WTC11 (cell line): ENCODE results near the gene USP22. TPM values are rescaled to one million over a fixed set of nuclear protein-coding genes. Genes with fewer than 3 reads are reported as not detected.
A peak's percentile ranks its signal among the peaks of the same experiment; 100 is the strongest.

Experiments
- ATAC-seq: fragments of 200-7000 bp; cut with Tn5 transposase; 2 replicates; pipeline ENCODE4 v1.10.0; 2021; ENCODE audit warnings: mild to moderate bottlenecking, moderate library complexity
- CTCF ChIA-PET: fragments of 300-600 bp; sonication (Branson Sonifier 250); formaldehyde crosslinking; loops from one replicate; lab custom pipeline; 2021; ENCODE audit warnings: antibody characterized with exemption; lab: Charles Lee
- POLR2A ChIA-PET: fragments of 350-600 bp; sonication (Branson Sonifier 250); formaldehyde crosslinking; loops from one replicate; lab custom pipeline; 2021; ENCODE audit warnings: antibody characterized with exemption; lab: Charles Lee
- DNase-seq: peaks from one replicate; pipeline ENCODE4 v3.0.0; 2021; ENCODE audit warnings: low spot score
- H3K27ac Mint-ChIP-seq: 2 replicates; pipeline ENCODE4 v1.8.0; 2021; ENCODE audit warnings: mixed read lengths
- H3K27me3 Mint-ChIP-seq: 2 replicates; pipeline ENCODE4 v1.8.0; 2021; ENCODE audit warnings: low read depth, mild to moderate bottlenecking, moderate library complexity, mixed read lengths
- H3K36me3 Mint-ChIP-seq: 2 replicates; pipeline ENCODE4 v1.8.0; 2021; ENCODE audit warnings: mixed read lengths
- H3K4me1 Mint-ChIP-seq: 2 replicates; pipeline ENCODE4 v1.8.0; 2022; ENCODE audit warnings: mixed read lengths
- H3K4me3 Mint-ChIP-seq: 2 replicates; pipeline ENCODE4 v1.8.0; 2021; ENCODE audit warnings: mild to moderate bottlenecking, moderate library complexity, mixed read lengths
- H3K9me3 Mint-ChIP-seq: 2 replicates; pipeline ENCODE4 v1.8.0; 2021; ENCODE audit warnings: mixed read lengths
- ELF4 ChIP-seq: sonication (generic); formaldehyde crosslinking; IDR thresholded peaks from 2 replicates; pipeline ENCODE4 v1.8.1; 2022; ENCODE audit warnings: low read depth, mild to moderate bottlenecking, moderate library complexity, missing genetic modification reagents
- NFYB ChIP-seq: sonication (generic); formaldehyde crosslinking; conservative IDR thresholded peaks from 2 replicates; pipeline ENCODE4 v1.8.0; 2022; ENCODE audit warnings: low read depth, missing genetic modification reagents
- SP1 ChIP-seq: sonication (generic); formaldehyde crosslinking; conservative IDR thresholded peaks from 2 replicates; pipeline ENCODE4 v1.8.1; 2022; ENCODE audit warnings: missing genetic modification reagents
- ZNF263 ChIP-seq: sonication (generic); formaldehyde crosslinking; IDR thresholded peaks from 2 replicates; pipeline ENCODE4 v1.8.1; 2022; ENCODE audit warnings: low read depth, mild to moderate bottlenecking, moderate library complexity, missing genetic modification reagents
- ZNF317 ChIP-seq: sonication (generic); formaldehyde crosslinking; IDR thresholded peaks from 2 replicates; pipeline ENCODE4 v1.8.1; 2023; ENCODE audit warnings: low read depth, mild to moderate bottlenecking, moderate library complexity, missing genetic modification reagents, borderline replicate concordance
- ZNF423 ChIP-seq: fragments of 250-450 bp; sonication (Bioruptor Pico); IDR thresholded peaks from 2 replicates; pipeline ENCODE4 v2.1.2; 2022; ENCODE audit warnings: mild to moderate bottlenecking, moderate library complexity
- total RNA-seq: library from RNA; stranded (reverse); gene quantifications from 3 replicates; pipeline ENCODE4 v1.2.3, GENCODE V29; 2021
- TF ChIP-seq, protein P1 (sequence below): sonication (generic); formaldehyde crosslinking; IDR thresholded peaks from 2 replicates; pipeline ENCODE4 v1.8.1; 2022; ENCODE audit warnings: mild to moderate bottlenecking, moderate library complexity, missing genetic modification reagents
- TF ChIP-seq, protein P2 (sequence below): fragments of 250-450 bp; sonication (Bioruptor Pico); IDR thresholded peaks from 2 replicates; pipeline ENCODE4 v2.1.2; 2022; ENCODE audit warnings: mild to moderate bottlenecking, moderate library complexity
- TF ChIP-seq, protein P3 (sequence below): fragments of 200-600 bp; IDR thresholded peaks from 2 replicates; pipeline ENCODE4 v1.8.0; 2022; ENCODE audit warnings: antibody characterized with exemption
- TF ChIP-seq, protein P4 (sequence below): sonication (generic); formaldehyde crosslinking; IDR thresholded peaks from 2 replicates; pipeline ENCODE4 v1.8.0; 2022; ENCODE audit warnings: mild to moderate bottlenecking, missing genetic modification reagents
- TF ChIP-seq, protein P5 (sequence below): fragments of 250-450 bp; sonication (Bioruptor Pico); IDR thresholded peaks from 2 replicates; pipeline ENCODE4 v1.8.0; 2021; ENCODE audit warnings: mild to moderate bottlenecking
- TF ChIP-seq, protein P6 (sequence below): sonication (generic); formaldehyde crosslinking; IDR thresholded peaks from 2 replicates; pipeline ENCODE4 v1.8.1; 2023; ENCODE audit warnings: mild to moderate bottlenecking, missing genetic modification reagents
- TF ChIP-seq, protein P7 (sequence below): sonication (generic); formaldehyde crosslinking; IDR thresholded peaks from 2 replicates; pipeline ENCODE4 v1.8.0; 2022; ENCODE audit warnings: mild to moderate bottlenecking, missing genetic modification reagents
- TF ChIP-seq, protein P8 (sequence below): sonication (generic); formaldehyde crosslinking; IDR thresholded peaks from 2 replicates; pipeline ENCODE4 v1.8.1; 2022; ENCODE audit warnings: mild to moderate bottlenecking, missing genetic modification reagents, moderate library complexity, borderline replicate concordance
- TF ChIP-seq, protein P9 (sequence below): sonication (generic); formaldehyde crosslinking; conservative IDR thresholded peaks from 2 replicates; pipeline ENCODE4 v1.8.1; 2023; ENCODE audit warnings: mild to moderate bottlenecking, low read depth, missing genetic modification reagents, moderate library complexity
- TF ChIP-seq, protein P10 (sequence below): fragments of 250-450 bp; sonication (Bioruptor Pico); IDR thresholded peaks from 2 replicates; pipeline ENCODE4 v1.9.0; 2021; ENCODE audit warnings: mild to moderate bottlenecking, borderline replicate concordance
- TF ChIP-seq, protein P11 (sequence below): sonication (generic); formaldehyde crosslinking; IDR thresholded peaks from 2 replicates; pipeline ENCODE4 v1.8.1; 2023; ENCODE audit warnings: mild to moderate bottlenecking, missing genetic modification reagents, moderate library complexity

The USP22 gene
- total RNA-seq, 1 experiment from 2014 or later, result 289 TPM

DNA sequence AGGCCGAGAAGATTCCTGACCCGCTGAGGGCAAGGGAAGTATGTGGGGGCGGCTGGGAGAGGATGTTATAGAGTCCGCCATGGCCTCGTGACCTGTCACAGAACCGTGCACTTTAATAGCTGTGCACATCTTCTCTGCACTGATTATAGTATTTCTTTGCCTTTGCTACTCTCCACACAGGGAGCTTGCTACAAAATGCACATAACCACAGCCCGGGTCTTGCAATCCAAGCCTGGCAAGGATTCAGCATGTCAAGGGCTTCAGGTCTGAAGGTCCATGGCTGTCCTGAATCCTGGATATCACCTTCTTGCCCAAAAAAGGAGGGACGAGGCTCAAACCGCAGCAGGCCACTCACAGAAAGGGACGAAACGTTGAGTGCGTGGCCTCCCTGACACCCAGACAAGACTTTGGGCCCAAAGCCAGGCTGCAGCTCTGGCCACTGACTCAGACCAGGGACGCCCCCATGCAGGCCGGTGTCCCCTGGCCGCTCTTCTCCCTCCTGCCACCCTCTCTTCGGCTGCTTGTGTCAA lies 43.7 kb downstream of the USP22 start:
- ATAC-seq (no peak), DNase-seq (no peak)
- H3K4me1 Mint-ChIP-seq, result peaks cover 15% of the 10 kb centered on the region; the same call in 1 of the 2 replicates
- H3K27me3 Mint-ChIP-seq, result no peaks in the 10 kb centered on the region
- ChIA-PET CTCF (interaction anchor here (0.6 to 2.7 kb wide), 4 partner anchors 44 to 197 kb away, joined by 3 to 12 read pairs (median 6); no protein-coding TSS in a partner anchor), POLR2A (no interaction called here)
- H3K36me3 Mint-ChIP-seq, result peaks cover 33% of the 10 kb centered on the region
- peak overlapping the region; percentile 86 for H3K27ac Mint-ChIP-seq
- H3K4me3 Mint-ChIP-seq, result no peak overlapping the region
- no peaks in the 10 kb centered on the region for H3K9me3 Mint-ChIP-seq
- TF ChIP-seq, protein P1, sequence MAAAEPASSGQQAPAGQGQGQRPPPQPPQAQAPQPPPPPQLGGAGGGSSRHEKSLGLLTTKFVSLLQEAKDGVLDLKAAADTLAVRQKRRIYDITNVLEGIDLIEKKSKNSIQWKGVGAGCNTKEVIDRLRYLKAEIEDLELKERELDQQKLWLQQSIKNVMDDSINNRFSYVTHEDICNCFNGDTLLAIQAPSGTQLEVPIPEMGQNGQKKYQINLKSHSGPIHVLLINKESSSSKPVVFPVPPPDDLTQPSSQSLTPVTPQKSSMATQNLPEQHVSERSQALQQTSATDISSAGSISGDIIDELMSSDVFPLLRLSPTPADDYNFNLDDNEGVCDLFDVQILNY (CRISPR knock-in tag), result no peak
- TF ChIP-seq, protein P2, sequence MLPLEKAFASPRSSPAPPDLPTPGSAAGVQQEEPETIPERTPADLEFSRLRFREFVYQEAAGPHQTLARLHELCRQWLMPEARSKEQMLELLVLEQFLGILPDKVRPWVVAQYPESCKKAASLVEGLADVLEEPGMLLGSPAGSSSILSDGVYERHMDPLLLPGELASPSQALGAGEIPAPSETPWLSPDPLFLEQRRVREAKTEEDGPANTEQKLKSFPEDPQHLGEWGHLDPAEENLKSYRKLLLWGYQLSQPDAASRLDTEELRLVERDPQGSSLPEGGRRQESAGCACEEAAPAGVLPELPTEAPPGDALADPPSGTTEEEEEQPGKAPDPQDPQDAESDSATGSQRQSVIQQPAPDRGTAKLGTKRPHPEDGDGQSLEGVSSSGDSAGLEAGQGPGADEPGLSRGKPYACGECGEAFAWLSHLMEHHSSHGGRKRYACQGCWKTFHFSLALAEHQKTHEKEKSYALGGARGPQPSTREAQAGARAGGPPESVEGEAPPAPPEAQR, result no peak
- TF ChIP-seq, protein P3, sequence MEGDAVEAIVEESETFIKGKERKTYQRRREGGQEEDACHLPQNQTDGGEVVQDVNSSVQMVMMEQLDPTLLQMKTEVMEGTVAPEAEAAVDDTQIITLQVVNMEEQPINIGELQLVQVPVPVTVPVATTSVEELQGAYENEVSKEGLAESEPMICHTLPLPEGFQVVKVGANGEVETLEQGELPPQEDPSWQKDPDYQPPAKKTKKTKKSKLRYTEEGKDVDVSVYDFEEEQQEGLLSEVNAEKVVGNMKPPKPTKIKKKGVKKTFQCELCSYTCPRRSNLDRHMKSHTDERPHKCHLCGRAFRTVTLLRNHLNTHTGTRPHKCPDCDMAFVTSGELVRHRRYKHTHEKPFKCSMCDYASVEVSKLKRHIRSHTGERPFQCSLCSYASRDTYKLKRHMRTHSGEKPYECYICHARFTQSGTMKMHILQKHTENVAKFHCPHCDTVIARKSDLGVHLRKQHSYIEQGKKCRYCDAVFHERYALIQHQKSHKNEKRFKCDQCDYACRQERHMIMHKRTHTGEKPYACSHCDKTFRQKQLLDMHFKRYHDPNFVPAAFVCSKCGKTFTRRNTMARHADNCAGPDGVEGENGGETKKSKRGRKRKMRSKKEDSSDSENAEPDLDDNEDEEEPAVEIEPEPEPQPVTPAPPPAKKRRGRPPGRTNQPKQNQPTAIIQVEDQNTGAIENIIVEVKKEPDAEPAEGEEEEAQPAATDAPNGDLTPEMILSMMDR, result no peak
- TF ChIP-seq, protein P4, sequence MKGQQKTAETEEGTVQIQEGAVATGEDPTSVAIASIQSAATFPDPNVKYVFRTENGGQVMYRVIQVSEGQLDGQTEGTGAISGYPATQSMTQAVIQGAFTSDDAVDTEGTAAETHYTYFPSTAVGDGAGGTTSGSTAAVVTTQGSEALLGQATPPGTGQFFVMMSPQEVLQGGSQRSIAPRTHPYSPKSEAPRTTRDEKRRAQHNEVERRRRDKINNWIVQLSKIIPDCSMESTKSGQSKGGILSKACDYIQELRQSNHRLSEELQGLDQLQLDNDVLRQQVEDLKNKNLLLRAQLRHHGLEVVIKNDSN (CRISPR knock-in tag), result no peak
- TF ChIP-seq, protein P5, sequence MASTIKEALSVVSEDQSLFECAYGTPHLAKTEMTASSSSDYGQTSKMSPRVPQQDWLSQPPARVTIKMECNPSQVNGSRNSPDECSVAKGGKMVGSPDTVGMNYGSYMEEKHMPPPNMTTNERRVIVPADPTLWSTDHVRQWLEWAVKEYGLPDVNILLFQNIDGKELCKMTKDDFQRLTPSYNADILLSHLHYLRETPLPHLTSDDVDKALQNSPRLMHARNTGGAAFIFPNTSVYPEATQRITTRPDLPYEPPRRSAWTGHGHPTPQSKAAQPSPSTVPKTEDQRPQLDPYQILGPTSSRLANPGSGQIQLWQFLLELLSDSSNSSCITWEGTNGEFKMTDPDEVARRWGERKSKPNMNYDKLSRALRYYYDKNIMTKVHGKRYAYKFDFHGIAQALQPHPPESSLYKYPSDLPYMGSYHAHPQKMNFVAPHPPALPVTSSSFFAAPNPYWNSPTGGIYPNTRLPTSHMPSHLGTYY (CRISPR knock-in tag), result no peak
- TF ChIP-seq SP1 (CRISPR knock-in tag) (no peak), ELF4 (CRISPR knock-in tag) (no peak), ZNF263 (no peak), ZNF423 (CRISPR knock-in tag) (no peak), NFYB (no peak), ZNF317 (CRISPR knock-in tag) (no peak)
- TF ChIP-seq, protein P6, sequence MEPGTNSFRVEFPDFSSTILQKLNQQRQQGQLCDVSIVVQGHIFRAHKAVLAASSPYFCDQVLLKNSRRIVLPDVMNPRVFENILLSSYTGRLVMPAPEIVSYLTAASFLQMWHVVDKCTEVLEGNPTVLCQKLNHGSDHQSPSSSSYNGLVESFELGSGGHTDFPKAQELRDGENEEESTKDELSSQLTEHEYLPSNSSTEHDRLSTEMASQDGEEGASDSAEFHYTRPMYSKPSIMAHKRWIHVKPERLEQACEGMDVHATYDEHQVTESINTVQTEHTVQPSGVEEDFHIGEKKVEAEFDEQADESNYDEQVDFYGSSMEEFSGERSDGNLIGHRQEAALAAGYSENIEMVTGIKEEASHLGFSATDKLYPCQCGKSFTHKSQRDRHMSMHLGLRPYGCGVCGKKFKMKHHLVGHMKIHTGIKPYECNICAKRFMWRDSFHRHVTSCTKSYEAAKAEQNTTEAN (CRISPR knock-in tag), result no peak
- TF ChIP-seq, protein P7, sequence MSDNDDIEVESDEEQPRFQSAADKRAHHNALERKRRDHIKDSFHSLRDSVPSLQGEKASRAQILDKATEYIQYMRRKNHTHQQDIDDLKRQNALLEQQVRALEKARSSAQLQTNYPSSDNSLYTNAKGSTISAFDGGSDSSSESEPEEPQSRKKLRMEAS (CRISPR knock-in tag), result no peak
- TF ChIP-seq, protein P8, sequence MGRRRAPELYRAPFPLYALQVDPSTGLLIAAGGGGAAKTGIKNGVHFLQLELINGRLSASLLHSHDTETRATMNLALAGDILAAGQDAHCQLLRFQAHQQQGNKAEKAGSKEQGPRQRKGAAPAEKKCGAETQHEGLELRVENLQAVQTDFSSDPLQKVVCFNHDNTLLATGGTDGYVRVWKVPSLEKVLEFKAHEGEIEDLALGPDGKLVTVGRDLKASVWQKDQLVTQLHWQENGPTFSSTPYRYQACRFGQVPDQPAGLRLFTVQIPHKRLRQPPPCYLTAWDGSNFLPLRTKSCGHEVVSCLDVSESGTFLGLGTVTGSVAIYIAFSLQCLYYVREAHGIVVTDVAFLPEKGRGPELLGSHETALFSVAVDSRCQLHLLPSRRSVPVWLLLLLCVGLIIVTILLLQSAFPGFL (CRISPR knock-in tag), result no peak
- TF ChIP-seq, protein P9, sequence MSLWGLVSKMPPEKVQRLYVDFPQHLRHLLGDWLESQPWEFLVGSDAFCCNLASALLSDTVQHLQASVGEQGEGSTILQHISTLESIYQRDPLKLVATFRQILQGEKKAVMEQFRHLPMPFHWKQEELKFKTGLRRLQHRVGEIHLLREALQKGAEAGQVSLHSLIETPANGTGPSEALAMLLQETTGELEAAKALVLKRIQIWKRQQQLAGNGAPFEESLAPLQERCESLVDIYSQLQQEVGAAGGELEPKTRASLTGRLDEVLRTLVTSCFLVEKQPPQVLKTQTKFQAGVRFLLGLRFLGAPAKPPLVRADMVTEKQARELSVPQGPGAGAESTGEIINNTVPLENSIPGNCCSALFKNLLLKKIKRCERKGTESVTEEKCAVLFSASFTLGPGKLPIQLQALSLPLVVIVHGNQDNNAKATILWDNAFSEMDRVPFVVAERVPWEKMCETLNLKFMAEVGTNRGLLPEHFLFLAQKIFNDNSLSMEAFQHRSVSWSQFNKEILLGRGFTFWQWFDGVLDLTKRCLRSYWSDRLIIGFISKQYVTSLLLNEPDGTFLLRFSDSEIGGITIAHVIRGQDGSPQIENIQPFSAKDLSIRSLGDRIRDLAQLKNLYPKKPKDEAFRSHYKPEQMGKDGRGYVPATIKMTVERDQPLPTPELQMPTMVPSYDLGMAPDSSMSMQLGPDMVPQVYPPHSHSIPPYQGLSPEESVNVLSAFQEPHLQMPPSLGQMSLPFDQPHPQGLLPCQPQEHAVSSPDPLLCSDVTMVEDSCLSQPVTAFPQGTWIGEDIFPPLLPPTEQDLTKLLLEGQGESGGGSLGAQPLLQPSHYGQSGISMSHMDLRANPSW, result no peak
- TF ChIP-seq, protein P10, sequence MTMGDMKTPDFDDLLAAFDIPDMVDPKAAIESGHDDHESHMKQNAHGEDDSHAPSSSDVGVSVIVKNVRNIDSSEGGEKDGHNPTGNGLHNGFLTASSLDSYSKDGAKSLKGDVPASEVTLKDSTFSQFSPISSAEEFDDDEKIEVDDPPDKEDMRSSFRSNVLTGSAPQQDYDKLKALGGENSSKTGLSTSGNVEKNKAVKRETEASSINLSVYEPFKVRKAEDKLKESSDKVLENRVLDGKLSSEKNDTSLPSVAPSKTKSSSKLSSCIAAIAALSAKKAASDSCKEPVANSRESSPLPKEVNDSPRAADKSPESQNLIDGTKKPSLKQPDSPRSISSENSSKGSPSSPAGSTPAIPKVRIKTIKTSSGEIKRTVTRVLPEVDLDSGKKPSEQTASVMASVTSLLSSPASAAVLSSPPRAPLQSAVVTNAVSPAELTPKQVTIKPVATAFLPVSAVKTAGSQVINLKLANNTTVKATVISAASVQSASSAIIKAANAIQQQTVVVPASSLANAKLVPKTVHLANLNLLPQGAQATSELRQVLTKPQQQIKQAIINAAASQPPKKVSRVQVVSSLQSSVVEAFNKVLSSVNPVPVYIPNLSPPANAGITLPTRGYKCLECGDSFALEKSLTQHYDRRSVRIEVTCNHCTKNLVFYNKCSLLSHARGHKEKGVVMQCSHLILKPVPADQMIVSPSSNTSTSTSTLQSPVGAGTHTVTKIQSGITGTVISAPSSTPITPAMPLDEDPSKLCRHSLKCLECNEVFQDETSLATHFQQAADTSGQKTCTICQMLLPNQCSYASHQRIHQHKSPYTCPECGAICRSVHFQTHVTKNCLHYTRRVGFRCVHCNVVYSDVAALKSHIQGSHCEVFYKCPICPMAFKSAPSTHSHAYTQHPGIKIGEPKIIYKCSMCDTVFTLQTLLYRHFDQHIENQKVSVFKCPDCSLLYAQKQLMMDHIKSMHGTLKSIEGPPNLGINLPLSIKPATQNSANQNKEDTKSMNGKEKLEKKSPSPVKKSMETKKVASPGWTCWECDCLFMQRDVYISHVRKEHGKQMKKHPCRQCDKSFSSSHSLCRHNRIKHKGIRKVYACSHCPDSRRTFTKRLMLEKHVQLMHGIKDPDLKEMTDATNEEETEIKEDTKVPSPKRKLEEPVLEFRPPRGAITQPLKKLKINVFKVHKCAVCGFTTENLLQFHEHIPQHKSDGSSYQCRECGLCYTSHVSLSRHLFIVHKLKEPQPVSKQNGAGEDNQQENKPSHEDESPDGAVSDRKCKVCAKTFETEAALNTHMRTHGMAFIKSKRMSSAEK (CRISPR knock-in tag), result no peak
- TF ChIP-seq, protein P11, sequence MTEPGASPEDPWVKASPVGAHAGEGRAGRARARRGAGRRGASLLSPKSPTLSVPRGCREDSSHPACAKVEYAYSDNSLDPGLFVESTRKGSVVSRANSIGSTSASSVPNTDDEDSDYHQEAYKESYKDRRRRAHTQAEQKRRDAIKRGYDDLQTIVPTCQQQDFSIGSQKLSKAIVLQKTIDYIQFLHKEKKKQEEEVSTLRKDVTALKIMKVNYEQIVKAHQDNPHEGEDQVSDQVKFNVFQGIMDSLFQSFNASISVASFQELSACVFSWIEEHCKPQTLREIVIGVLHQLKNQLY (CRISPR knock-in tag), result no peak
